Fibroblast of the aortic adventitia (primary cell): ENCODE measurements around the gene KMT2B. TPM values are rescaled to one million over a fixed set of nuclear protein-coding genes. Genes with fewer than 3 reads are reported as not detected.
"Not testable (repeated sequence)": the region's sequence is repeated elsewhere in the genome, so short reads cannot be mapped to it uniquely, and the experiment has no call there.

Experiments
- DNase-seq: peaks from one replicate; pipeline ENCODE4 v3.0.0-alpha.2; 2010; ENCODE audit warnings: low read depth
- H3K4me3 ChIP-seq: 2 replicates; pipeline ENCODE4 v1.5.1; 2011; ENCODE audit warnings: low read depth, mild to moderate bottlenecking, control low read depth, low read length, moderate library complexity
- CTCF ChIP-seq: IDR thresholded peaks from 2 replicates; pipeline ENCODE4 v1.5.1; 2011; ENCODE audit warnings: mild to moderate bottlenecking, low read length, control low read depth, inconsistent platforms; ENCODE audit not compliant: insufficient read depth
- total RNA-seq: library from RNA; depleted of rRNA; stranded (reverse); fragments of >200 nt; gene quantifications from 2 replicates; pipeline ENCODE4 v1.2.3, GENCODE V29; 2012; ENCODE audit warnings: low replicate concordance

KMT2B gene
- total RNA-seq, 1 donor = 6.8 TPM

- H3K4me3 ChIP-seq = peak overlapping the region; percentile 53
- DNase-seq = peak; percentile 48
- no peak for TF ChIP-seq CTCF
Observed at GRCh38 chr19:35673121-35673804, 44.5 kb upstream of the KMT2B start.

GRCh38 chr19:35675589-35676140, 42.1 kb upstream of the KMT2B start:
- no peak for DNase-seq
- TF ChIP-seq CTCF = no peak
- no peak overlapping the region for H3K4me3 ChIP-seq

GRCh38 chr19:35689836-35690235, 28.0 kb upstream of the KMT2B start:
- peak; percentile 46 for DNase-seq
- no peak for TF ChIP-seq CTCF
- H3K4me3 ChIP-seq = no peak overlapping the region

- not testable (repeated sequence) for DNase-seq, H3K4me3 ChIP-seq
Observed at GRCh38 chr19:35691106-35691505, 26.7 kb upstream of the KMT2B start.

GRCh38 chr19:35692010-35692409, 25.8 kb upstream of the KMT2B start:
- no peak for TF ChIP-seq CTCF
- no peak overlapping the region for H3K4me3 ChIP-seq
- DNase-seq = no peak

- TF ChIP-seq CTCF = no peak
- no peak overlapping the region for H3K4me3 ChIP-seq
- DNase-seq = no peak
Observed at GRCh38 chr19:35693422-35693821, 24.4 kb upstream of the KMT2B start.

GRCh38 chr19:35693835-35694599, 23.8 kb upstream of the KMT2B start:
- peak; percentile 84 for DNase-seq
- H3K4me3 ChIP-seq = no peak overlapping the region
- peak; percentile 99 for TF ChIP-seq CTCF
